Stimulated activated CD4-positive, alpha-beta T cell treated with anti-CD3 and anti-CD28 coated beads, Interleukin-2, amount 100 ng/mL, for 24 hours (primary cell): Measurements from ENCODE around the gene GALNT6.

Experiments
- DNase-seq, 2 donors: peaks; one replicate each; pipeline ENCODE4 v3.0.0-alpha.2; 2020

Gene GALNT6

GRCh38 chr12:51405801-51406207 is 14.6 kb upstream of the GALNT6 start:
- no peak for DNase-seq

GRCh38 chr12:51404627-51405026 is 13.4 kb upstream of the GALNT6 start:
- no peak for DNase-seq

- DNase-seq: no peak
These were observed 12.5 kb upstream of the GALNT6 start for GRCh38 chr12:51403681-51404136.

- DNase-seq: no peak
These were observed 12.0 kb upstream of the GALNT6 start for GRCh38 chr12:51403159-51403558.

- no peak for DNase-seq
These were observed 10.7 kb upstream of the GALNT6 start for GRCh38 chr12:51401900-51402299.

- no peak for DNase-seq
These were observed 10.3 kb upstream of the GALNT6 start for GRCh38 chr12:51401486-51401885.

- no peak for DNase-seq
These were observed 9.8 kb upstream of the GALNT6 start for GRCh38 chr12:51401020-51401419.

GRCh38 chr12:51399891-51400290 is 8.7 kb upstream of the GALNT6 start:
- no peak for DNase-seq

- no peak for DNase-seq
These were observed 6.5 kb upstream of the GALNT6 start for GRCh38 chr12:51397670-51398069.

GRCh38 chr12:51395283-51396230 is 4.4 kb upstream of the GALNT6 start:
- DNase-seq: peak; percentile 24 to 34

GRCh38 chr12:51393676-51394545 is 2.7 kb upstream of the GALNT6 start:
- DNase-seq: peak; percentile 52 to 58

- peak; percentile 17 to 28 for DNase-seq
These were observed 1.5 kb upstream of the GALNT6 start for GRCh38 chr12:51392556-51393237.

- DNase-seq: peak; percentile 37 to 39
These were observed 319 bp downstream of the GALNT6 start for GRCh38 chr12:51390891-51391282.

- peak in 1 of 2 donors; percentile 17 for DNase-seq
These were observed 749 bp downstream of the GALNT6 start for GRCh38 chr12:51390457-51390856.

- peak in 1 of 2 donors; percentile 25 for DNase-seq
These were observed 1.8 kb downstream of the GALNT6 start for GRCh38 chr12:51389302-51389999.

GRCh38 chr12:51388846-51389245 is 2.4 kb downstream of the GALNT6 start:
- no peak for DNase-seq

- no peak for DNase-seq
These were observed 3.0 kb downstream of the GALNT6 start for GRCh38 chr12:51388069-51388799.

GRCh38 chr12:51386351-51386750 is 4.9 kb downstream of the GALNT6 start:
- no peak for DNase-seq

- no peak for DNase-seq
These were observed 7.8 kb downstream of the GALNT6 start for GRCh38 chr12:51383269-51383905.

GRCh38 chr12:51382173-51382572 is 9.0 kb downstream of the GALNT6 start:
- DNase-seq: no peak
